ENCODE measurements around the gene IGFBP5. TPM values are rescaled to one million over a fixed set of nuclear protein-coding genes. Genes with fewer than 3 reads are reported as not detected.

Gene IGFBP5
- polyA plus RNA-seq, 12 donors = 375 to 936 (median 458) TPM

DNA sequence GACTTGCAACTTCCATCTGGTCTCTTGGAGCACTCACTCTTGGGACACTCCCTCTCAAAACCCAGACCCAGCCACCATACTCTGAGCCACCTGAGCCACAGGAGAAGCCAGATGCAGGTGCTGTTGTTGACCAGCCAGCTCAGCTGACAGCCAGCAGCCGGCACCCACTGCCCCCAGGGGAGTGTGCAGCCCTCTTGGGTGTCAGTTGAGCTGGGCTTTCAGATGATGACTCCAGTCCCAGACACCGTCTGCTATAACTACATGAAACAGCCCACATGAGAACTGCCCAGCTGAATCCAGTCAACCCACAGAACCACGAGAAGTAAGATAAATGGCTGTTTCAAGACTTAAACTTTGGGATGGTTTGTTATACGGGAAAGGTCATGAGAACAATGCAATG, 72.8 kb downstream of the IGFBP5 start:
- no peak for DNase-seq

Other genes with a start within 250 kb of the IGFBP5 start
- gene RPL37A, start 196.7 kb downstream of the IGFBP5 start, polyA plus RNA-seq (ENCODE audit: insufficient read length in 12 of 12) = 1,000 to 10,000 TPM in 11 of 12 donors, not detected in 1; 3,306 to 5,343 (median 4,126) TPM
- gene IGFBP2, start 62.1 kb downstream of the IGFBP5 start, polyA plus RNA-seq (ENCODE audit: insufficient read length in 12 of 12) = 100 to 1,000 TPM in 10 of 12 donors, 10 to 100 TPM in 1, not detected in 1; 97.9 to 346 (median 142) TPM
- gene TNP1, start 164.5 kb upstream of the IGFBP5 start, polyA plus RNA-seq (ENCODE audit: insufficient read length in 12 of 12) = under 1 TPM in 3 of 12 donors, not detected in 9; 0.41 to 0.65 (median 0.61) TPM